HCT116 (cell line): ENCODE data around the gene CHCHD3.

ENCODE experiments used
- ATF3 ChIP-seq: IDR thresholded peaks from 2 replicates; pipeline ENCODE4 v1.6.1; 2012
- CEBPB ChIP-seq: IDR thresholded peaks from 2 replicates; pipeline ENCODE4 v1.6.1; 2012; ENCODE audit warnings: low read depth
- CTCF ChIP-seq, 3 experiments: fragments of 200-600 bp in 1 of 3; sonication (generic) in 1 of 3; IDR thresholded peaks in 2 of 3; conservative IDR thresholded peaks in 1 of 3; 2 replicates each; pipeline ENCODE4 v1.5.1; 2012 to 2017; ENCODE audit warnings: low read depth in 2 of 3, low read length in 2 of 3, antibody characterized with exemption in 1 of 3, borderline replicate concordance in 1 of 3, control low read depth in 1 of 3, mild to moderate bottlenecking in 1 of 3, mixed read lengths in 1 of 3, mixed run types in 1 of 3, moderate library complexity in 1 of 3; ENCODE audit not compliant: insufficient read depth in 1 of 3
- EZH2phosphoT487 ChIP-seq: fragments of 200-600 bp; IDR thresholded peaks from 2 replicates; pipeline ENCODE4 v1.6.1; 2018; ENCODE audit warnings: antibody characterized with exemption, borderline replicate concordance
- POLR2A ChIP-seq: IDR thresholded peaks from 2 replicates; pipeline ENCODE4 v1.7.0; 2011; ENCODE audit warnings: borderline replicate concordance; ENCODE audit not compliant: insufficient read depth, insufficient read length; ENCODE audit errors: extremely low read depth
- TCF7L2 ChIP-seq: IDR thresholded peaks from 2 replicates; pipeline ENCODE4 v1.7.0; 2011; ENCODE audit warnings: borderline replicate concordance, inconsistent platforms; ENCODE audit not compliant: insufficient read depth, insufficient read length; ENCODE audit errors: extremely low read depth

DNA sequence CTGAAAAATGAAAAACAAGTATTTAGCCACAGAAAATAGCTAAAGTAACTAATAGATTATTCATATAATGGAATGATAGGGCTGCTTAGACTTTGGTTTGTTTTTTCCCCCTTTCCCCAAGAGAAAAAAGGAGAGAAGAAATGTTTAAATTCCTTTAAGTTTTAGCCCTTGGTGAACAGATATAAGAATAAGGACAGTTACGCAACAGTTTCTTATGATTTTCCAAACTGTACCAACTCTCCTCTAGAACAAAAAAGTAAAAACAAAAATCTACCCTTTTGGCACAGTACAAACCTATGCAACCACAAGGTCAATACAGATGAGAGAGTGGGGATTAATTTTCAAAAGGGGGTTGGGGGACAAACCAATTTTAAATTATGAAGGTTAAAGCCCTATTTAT lies 227.7 kb downstream of the CHCHD3 start:
- TF ChIP-seq CTCF (IDR thresholded peaks at IDR 0.05 in 2 of 3, conservative IDR thresholded peaks at IDR 0.05 in 1 of 3; ENCODE audit: borderline replicate concordance in 1 of 3, insufficient read depth in 1 of 3, low read depth in 2 of 3, low read length in 2 of 3) = no peak
- no peak for TF ChIP-seq POLR2A
- no peak for TF ChIP-seq EZH2phosphoT487
- no peak for TF ChIP-seq TCF7L2
- no peak for TF ChIP-seq ATF3
- TF ChIP-seq CEBPB = no peak
